Femur (tissue), 1 donor: Measurements from ENCODE around the gene PRPS1.
"Not testable (repeated sequence)": the region's sequence is repeated elsewhere in the genome, so short reads cannot be mapped to it uniquely, and the experiment has no call there.

Experiments
- DNase-seq: peaks from one replicate; pipeline ENCODE4 v3.0.0-alpha.2; 2017

PRPS1 gene

DNA sequence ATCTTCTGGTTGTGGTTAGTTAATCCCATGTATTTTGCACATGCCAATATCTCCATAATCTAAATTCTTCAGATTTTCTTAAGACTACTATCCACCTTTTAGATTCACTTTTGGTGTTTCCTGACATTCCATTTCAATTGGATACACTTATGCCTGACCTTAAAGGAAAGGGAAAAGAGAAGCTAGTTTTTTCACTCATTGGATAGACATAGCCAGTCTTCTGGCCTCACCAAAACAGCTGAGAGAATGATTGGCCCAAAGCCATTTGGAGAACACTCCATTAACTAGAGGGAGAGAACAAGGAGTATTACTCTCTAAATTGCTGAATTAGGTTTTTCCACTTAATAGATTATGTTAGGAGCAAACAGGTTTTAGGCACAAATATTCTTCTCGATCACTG lies 4.0 kb downstream of the PRPS1 start:
- DNase-seq, result no peak

DNA sequence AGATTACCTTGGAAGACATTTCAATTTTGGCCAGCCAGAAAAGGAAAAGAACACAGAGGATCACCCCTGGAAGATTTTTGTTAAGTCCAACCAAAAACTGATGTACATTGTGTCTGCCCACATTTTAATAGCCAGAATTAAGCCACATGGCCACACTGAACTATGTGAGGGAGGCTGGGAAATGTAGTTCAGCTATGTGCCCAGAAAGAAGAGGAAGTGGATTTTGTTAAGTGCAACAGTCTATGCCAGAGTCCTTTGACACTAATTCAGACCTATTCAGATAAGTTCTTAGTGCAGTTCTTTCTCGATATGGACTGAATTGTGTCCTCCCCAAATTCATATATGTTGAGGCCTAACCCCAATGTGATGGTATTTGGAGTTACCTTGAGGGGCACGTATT lies 18.4 kb downstream of the PRPS1 start:
- DNase-seq, result no peak

DNA sequence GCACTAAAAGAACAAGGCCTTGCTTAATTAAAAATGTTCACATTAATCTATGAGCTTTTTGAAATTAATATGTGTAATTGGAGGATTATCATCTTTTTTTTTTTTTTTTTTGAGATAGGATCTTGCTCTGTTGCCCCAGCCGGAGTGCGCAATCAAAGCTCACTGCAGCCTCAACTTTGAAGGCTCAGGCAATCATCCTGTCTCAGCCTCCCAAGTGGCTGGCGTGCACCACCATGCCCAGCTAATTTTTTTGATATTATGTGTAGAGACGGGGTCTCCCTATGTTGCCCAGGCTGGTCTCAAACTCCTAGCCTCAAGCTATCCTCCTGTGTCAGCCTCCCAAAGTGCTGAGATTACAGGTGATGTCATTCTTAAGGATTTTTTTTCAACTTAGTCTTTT lies 20.0 kb downstream of the PRPS1 start:
- DNase-seq, result no peak

DNA sequence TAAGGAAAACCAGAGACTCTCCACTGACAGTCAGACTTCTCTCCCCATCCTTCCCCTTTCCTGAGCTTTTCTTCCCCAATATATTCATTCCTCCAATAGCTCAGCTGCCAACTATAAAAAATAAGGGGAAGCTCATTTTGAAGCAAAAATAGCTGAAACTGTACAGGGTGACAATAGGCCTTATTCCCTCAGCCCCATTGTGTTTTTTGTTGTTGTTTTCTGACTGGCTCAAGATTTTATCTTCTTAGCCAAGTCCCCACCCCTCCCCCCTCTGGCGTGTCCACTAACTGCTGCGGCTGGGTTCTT lies 26.2 kb downstream of the PRPS1 start:
- DNase-seq, result no peak

DNA sequence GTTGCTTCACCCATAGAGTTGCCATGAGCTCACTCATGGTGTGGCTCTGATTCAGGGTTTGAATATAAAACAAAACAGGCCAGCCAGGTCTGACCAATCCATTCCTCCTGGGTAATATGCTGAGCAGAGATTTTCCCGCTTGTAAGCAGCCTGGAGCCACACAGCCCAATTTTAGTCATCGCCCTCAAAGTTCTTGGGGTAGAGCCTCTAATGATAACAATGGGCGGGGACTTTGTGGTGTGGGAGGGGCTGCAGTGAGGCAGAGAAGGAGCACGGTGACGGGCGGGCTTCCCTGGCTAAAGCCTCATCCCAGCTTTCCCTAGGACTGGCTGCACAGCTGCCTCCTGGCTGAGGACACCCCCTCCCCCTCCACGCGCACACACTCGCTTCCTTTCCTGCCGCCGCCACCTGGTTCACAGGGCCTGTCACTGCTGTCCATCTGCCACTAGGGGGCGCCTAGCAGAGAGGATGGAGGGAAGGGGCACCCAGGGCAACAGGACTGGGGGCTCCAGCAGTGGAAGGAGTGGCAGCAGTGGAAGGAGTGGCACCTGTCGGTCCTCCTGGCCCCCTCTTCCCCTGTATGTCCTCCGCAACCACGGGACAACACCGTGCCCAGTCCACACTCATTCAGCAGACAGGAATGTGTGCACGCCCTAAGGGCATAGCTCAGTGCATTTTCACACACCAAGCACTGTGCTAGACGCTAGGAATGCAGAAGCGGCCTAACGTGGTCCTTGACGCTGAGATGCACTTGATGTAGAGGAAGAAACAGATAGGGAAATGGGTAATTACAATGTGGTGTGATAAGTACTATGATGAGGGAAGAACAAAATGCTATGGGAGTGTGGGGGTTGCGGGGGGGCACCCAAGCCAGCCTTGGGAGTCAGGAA lies 26.8 kb downstream of the PRPS1 start:
- DNase-seq, result peak; percentile 63

DNA sequence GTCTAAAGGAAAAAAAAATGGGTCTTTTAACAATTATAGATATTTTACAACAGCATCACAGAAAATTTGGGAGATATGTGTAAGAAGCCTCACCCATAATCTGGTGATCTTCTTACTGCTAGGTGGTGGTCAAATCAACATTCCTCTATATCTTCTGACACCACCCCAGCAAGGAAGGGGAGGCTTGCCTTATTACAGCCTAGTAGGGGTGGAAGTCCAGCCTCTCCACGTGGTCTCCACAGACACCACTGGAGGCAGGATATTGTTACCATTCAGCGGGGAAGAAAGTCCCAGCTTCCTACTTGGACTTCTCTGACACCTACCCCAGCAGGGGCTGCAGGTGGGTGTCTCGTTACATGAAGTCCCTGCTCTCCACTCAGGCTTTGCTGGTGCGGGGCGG lies 28.7 kb downstream of the PRPS1 start:
- DNase-seq, result no peak

DNA sequence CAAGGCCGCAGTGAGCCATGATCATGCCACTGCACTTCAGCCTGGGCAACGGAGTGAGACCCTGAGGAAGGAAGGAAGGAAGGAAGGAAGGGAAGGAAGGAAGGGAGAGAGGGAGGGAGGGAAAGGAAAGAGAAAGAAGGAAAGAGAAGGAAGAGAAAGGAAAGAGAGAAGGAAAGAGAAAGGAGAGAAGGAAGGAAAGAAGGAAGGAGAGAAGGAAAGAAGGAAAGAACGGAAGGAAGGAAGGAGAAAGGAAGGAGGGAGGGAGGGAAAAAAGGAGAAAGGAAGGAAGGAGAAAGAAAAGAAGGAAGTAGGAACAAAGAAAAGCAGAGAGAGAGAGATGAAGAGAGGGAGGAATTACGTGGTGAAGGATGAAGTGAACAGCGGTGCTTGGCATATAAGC lies 30.4 kb downstream of the PRPS1 start:
- no peak for DNase-seq

DNA sequence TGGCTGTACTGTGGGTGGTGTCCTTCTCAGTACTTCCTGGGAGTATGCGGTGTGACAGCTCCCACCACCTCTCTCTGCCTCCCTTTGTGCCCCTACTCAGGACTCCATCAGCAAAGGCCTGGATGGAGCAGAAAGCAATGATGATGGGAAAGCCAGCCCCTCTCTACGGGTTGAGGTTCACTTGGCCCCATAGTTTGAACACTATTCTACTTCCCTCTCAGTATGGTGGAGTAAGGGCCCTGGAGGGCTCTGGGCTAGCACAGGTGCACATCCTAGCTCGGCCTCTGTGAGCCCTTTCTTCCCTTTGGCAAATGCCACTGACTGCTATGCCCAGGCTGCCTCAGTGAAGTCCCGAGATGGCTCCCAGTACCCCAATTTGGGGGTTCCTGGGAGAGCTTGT lies 31.0 kb downstream of the PRPS1 start:
- no peak for DNase-seq

DNA sequence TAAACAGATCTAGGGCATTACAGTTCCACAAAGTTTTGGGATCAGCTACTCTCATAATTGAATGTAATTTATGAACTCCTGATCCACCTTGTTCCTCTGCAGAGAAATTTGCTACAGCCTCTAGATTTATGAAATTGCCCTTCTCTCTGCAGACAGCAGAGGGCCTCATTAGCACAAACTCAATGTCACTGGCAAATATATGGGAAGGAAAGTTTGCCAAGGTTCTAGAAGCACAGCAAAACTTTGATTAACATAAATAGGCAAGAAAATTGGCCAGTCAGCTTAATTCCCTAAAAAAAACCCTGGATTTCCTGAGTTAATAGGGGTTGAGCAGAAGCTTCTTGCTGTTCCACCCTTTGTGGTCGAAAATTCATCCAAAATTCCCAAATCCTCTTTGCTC lies 31.5 kb downstream of the PRPS1 start:
- DNase-seq, result no peak

DNA sequence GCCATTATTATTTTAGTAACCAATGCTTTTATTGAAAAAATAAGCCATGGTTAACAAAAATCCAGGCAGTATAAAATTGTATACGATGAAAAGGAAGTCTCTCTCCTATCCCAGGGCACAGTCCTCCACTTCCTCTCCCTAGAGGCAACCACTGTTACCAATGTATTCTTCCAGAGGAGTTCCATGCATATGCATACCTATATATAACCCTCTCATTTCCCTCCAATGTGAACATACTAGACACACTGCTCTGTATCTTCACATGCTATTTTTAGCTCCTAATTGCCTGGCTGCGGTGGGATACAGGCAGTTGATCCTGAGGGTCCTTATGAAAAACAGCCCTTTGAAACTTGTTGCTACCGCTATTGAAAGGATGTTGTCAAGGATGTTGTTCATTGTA lies 33.8 kb downstream of the PRPS1 start:
- no peak for DNase-seq

DNA sequence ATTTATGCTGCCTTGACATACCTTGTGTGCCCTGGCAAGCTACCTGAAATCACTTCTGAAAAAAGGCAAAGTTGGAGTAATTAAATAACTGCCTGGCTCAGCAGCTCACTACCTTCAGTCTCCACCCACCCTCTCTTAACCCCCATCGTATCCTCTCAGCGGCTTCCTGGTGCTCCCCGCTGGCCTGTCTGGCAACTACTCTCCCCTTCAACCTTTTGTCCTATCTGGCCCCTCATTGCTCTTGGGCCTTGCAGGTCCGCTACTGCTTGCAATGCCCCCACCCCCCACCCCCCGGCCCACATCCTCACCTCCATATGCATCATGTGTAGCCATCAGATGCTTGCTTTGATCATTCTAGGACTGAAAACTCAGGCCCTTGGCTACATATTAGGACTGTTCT lies 34.5 kb downstream of the PRPS1 start:
- DNase-seq, result no peak

DNA sequence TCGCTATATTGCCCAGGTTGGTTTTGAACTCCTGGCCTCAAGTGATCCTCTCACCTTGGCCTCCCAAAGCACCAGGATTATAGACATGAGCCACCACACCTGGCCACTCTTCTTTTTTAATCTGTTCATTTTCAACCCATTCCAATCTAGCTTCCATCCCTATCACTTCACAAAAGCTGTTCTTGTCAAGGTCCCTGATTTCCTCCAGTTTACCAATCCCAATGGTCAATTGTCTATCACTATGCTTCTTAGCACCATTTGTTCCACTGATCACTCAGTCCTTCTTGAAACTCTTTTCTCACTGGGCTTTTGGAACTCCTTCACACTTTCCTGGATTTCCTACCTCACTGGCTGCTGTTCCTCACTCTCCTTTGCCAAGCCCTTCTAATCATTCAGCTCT lies 38.6 kb downstream of the PRPS1 start:
- DNase-seq, result no peak

DNA sequence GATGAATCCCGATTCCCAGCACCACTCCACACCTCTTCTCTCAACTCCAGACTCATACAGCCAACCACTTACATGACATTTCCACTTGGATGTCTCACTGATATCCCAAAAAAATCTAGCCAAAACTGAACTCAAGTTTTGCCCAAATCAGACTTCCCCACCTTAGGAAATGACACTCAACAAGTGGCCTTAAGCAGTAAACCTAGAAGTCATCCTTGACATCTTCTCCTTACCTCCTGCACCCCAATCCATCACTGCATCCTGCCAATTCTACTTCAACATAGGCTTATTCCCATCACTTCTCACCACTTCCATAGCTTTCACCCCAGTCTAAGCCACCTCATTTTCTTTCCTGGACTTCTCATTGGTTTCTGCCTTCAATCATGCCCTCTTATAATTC lies 39.1 kb downstream of the PRPS1 start:
- DNase-seq, result no peak

DNA sequence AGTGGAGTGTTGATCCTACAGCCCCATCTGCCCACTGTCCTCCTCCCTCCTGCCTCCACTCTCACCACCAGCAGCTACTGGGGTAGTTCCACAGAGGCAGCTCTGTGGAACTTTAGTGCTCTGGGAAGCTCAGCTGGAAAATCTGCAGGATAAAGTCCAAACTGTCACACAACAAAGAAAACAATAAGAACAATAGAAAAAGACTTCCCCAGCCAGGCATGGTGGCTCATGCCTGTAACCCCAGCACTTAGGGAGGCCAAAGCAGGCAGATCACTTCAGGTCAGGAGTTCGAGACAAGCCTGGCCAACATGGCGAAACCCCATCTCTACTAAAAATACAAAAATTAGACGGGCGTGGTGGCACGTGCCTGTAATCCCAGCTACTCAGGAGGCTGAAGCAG lies 40.4 kb downstream of the PRPS1 start:
- not testable (repeated sequence) for DNase-seq

DNA sequence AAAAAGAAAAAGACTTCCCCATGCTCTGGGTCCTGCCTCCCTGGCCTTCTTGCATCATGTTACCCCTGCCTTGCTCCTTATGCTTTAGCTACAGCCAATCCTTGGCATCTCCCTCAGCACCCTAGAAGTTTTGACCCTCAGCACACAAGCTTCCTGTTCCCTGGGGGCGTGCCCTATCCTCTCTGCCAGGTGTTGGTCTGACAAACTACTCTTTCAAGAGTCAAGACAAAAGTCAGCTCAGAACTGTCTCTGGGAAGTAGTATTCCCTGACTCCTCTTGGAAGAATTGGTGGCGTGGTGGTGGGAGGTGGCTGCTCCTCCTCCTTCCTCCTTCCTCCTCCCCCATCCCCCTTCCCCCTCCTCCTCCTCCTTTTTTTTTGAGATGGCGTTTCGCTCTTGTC lies 41.0 kb downstream of the PRPS1 start:
- no peak for DNase-seq

DNA sequence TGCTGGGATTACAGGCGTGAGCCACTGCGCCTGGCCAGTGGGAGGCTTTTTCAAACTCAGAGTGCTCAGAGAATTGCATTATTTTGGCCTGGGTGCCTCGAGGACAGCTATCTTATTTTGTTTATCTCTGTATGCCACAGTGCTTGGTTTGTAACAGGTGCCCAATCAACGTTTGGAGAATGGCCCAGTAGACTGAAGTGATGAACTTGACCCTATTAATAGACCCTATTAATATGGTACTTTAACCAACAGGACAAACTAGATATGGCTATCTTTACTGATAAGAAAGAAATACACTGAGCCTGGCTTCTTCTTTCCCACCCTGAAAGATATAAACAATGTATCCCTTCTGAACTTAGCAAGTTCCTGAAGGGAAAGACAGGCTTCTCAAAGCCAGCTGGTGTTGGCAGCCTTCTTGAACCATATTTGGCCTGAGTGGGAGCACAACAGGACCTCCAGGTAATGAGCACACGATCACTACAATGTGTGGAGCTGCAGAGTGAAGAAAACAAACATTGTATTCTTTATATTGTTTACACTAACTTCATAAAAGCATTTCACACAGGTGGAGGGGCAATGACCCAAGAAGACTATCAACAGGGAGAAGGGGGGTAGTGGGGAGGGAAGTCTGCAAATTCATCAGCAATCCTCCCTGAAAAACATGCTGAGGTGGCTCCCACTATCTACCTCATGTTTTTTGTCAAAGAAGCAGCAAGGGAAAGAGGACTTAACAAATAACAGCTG lies 41.7 kb downstream of the PRPS1 start:
- no peak for DNase-seq

DNA sequence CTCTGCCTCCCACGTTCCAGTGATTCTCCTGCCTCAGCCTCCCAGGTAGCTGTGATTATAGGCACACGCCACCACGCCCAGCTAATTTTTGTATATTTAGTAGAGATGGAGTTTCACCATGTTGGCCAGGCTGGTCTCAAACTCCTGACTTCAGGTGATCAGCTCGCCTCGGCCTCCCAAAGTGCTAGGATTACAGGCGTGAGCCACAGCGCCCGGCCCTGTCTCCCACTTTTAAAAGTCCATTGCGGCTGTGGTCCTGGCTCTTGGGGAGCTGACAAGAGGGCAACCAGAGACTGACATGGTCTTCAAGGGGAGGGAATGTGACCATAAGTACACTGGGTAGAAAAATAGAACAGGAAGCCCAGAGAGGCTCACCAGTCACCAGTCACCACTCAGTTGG lies 42.9 kb downstream of the PRPS1 start:
- DNase-seq, result not testable (repeated sequence)

DNA sequence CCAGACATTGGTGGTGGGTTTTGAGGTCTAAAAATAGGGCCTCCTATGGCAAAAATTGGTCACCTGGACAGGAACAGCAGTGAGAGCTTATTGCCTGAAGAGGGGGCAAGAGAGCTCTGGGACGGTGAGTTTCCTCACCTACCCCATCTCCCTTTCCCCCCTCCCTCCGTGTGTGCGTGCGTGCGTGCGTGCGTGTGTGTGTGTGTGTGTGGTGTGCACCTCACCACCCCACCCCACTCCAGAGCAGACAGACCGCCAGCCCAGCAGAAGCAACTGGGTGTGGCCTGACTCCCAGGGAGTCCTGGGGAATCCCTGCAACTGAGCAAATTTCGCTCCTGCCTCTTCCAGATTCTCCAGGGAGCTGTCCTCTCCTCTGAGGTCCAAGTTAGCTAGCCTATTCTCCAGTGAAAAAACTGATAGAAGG lies 44.7 kb downstream of the PRPS1 start:
- DNase-seq, result peak; percentile 69

DNA sequence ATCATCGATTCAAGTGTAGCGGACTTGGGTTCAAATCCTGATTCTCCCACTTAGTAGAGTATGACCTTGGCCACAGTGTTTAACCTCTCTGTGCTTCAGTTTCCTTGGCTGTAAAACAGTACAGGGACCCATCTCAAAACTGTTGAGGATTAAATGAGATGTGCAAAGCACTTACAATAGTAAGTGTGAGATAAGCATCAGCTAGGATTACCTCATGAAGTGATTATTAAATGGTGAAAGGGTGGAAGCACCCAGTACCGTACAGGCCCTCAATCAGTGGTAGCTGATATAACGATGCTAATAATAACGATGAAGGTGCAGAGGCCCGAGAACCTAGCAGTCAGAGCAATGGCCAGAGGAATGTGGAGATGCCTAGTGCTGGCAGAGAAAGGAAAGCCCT lies 45.1 kb downstream of the PRPS1 start:
- DNase-seq, result no peak

DNA sequence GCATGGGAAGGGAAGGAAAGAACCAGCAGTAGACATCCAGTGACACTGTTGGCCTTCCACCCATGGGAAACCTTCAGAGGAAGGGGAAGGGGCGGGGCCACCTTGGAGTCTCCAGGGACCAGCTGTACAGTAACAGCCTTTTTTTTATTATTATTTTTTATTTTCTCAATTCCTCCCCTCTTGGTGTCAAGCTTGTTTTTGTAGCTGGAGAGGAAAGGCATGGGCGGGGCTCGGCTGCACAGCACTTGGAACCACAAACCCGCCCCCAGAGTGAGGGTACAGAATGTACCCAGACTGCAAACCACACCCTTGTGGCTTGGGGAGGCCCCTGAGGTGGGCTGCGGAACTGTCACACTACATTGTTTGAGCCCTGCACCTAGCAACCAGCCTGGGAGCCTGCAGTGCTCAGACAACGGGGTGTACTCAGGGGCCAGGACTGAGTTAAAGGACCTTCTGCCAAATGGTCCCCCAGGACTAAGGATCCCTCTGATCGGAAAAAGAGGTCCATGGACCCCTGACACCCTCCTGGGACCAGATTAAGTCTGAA lies 45.7 kb downstream of the PRPS1 start:
- peak; percentile 73 for DNase-seq

DNA sequence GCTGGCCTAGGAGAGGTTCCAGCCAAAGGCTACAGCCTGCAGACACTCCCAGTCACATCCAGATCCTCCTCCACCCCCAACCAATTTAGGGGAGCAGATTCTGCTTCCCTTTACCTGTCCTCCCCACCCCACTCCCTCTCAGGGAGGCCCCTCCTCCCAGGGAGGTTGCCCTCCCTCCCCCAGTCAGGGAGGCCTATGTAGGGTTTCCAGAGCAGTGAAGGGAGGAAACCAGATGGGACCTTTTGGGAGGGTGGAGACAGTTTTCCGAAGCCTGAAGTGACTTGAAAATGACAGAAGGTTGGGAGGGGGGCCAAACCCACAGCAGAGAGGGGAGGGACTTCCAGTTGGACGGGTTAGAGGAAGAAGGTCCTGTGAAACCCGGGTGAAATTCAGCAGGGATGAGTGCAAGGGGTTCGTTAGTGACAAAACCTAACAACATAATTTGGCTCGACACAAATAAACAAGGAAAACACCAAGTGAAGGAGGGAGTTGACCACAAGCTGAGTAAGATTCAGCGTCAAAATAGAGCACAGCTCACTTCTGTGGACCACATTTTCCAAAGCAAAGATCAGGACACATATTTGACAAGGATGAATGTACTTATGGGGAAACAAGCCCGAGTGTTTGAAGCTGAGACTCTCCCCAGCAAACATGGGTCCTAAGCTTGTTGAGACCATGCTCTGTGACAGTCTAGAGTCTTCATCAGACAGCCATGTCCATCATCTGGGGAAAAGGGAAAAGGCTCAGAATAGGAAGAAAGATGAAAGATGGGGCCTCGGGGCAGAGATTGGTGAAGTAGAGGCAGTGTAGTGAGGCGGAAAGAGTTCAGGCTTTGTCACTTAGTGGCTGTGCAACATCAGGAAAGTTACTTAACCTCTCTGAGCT lies 46.4 kb downstream of the PRPS1 start:
- peak; percentile 74 for DNase-seq

DNA sequence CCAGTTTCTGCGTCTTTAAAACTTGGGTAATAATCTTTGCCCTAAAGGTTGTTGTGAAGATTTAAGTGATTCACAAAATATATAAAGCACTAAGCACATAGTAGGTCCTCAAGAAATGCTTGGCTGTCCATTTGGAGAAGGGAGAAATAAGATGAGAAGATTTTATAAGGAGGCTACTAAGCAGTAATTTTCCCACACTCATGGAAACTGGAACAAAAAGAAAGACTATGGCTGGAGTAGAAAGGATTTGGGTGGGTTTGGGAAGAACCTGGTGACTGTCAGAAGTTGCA lies 47.0 kb downstream of the PRPS1 start:
- DNase-seq, result no peak

DNA sequence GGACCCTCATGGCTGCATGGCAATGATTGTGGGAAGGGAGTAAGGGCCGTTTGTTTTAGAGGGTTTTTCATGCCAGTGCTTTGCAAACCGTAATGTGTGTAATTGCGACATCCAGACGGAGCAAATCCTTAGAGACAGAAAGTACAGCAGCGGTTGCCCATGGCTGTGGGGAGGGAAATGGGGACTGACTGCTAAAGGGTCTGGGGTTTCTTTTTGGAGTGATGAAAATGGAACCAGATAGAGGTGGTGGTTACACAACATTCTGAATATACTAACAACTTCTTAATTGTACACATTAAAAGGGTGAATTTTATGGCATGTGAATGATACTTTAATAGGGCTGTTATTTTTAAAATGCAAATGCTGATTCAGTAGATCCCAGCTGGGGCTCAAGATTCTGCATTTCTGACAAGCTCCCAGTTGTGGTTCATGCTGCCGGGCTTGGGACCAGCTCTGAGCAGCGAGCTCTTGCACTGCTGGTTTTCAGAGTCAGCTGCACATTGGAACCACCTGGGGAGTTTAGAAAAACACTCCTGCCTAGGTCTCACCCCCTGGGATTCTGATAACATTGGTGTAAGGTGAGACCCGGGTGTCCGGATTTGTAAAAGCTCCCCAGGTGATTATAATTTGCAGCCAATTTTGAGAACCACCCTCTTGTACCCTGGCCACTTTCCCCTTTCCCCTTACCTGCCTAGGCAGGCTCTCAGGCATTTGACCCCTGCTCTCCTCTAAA lies 47.7 kb downstream of the PRPS1 start:
- no peak for DNase-seq
